GM19324 (cell line): ENCODE measurements around the gene TTC13.

Source experiments
- ATAC-seq: cut with Tn5 transposase; IDR thresholded peaks from one replicate; pipeline ENCODE4 v1.9.1; 2021; ENCODE audit warnings: mild to moderate bottlenecking, moderate library complexity; ENCODE audit not compliant: unreplicated experiment, low FRiP score

TTC13 gene

GRCh38 chr1:230958370-230958769 is 20.3 kb downstream of the TTC13 start:
- ATAC-seq, result no peak

- ATAC-seq, result no peak
Measured at GRCh38 chr1:230957580-230957989, 21.1 kb downstream of the TTC13 start.

- ATAC-seq, result no peak
Measured at GRCh38 chr1:230950404-230950803, 28.3 kb downstream of the TTC13 start.

- ATAC-seq, result no peak
Measured at GRCh38 chr1:230948903-230949302, 29.8 kb downstream of the TTC13 start.

GRCh38 chr1:230948301-230948700 is 30.4 kb downstream of the TTC13 start:
- no peak for ATAC-seq

- ATAC-seq, result no peak
Measured at GRCh38 chr1:230943048-230943593, 35.5 kb downstream of the TTC13 start.

- no peak for ATAC-seq
Measured at GRCh38 chr1:230940848-230941247, 37.8 kb downstream of the TTC13 start.

GRCh38 chr1:230939806-230940489 is 38.7 kb downstream of the TTC13 start:
- no peak for ATAC-seq

GRCh38 chr1:230938924-230939368 is 39.7 kb downstream of the TTC13 start:
- ATAC-seq, result no peak

- no peak for ATAC-seq
Measured at GRCh38 chr1:230937371-230937770, 41.3 kb downstream of the TTC13 start.

GRCh38 chr1:230936475-230936874 is 42.2 kb downstream of the TTC13 start:
- no peak for ATAC-seq

GRCh38 chr1:230935852-230936251 is 42.8 kb downstream of the TTC13 start:
- no peak for ATAC-seq

GRCh38 chr1:230930986-230931385 is 47.7 kb downstream of the TTC13 start:
- ATAC-seq, result no peak

GRCh38 chr1:230926182-230926581 is 52.5 kb downstream of the TTC13 start:
- no peak for ATAC-seq

GRCh38 chr1:230925608-230926007 is 53.1 kb downstream of the TTC13 start:
- ATAC-seq, result no peak

- no peak for ATAC-seq
Measured at GRCh38 chr1:230923176-230923575, 55.5 kb downstream of the TTC13 start.

GRCh38 chr1:230922620-230923019 is 56.0 kb downstream of the TTC13 start:
- no peak for ATAC-seq

GRCh38 chr1:230919207-230919606 is 59.5 kb downstream of the TTC13 start:
- no peak for ATAC-seq

GRCh38 chr1:230917284-230918135 is 61.2 kb downstream of the TTC13 start:
- ATAC-seq, result peak; percentile 42

- no peak for ATAC-seq
Measured at GRCh38 chr1:230916587-230917283, 61.9 kb downstream of the TTC13 start.

GRCh38 chr1:230915078-230915477 is 63.6 kb downstream of the TTC13 start:
- no peak for ATAC-seq
